GM18507 (cell line): ENCODE measurements around the gene RUNX1.

ENCODE experiments used
- DNase-seq: peaks from one replicate; pipeline ENCODE4 v3.0.0; 2011; ENCODE audit warnings: low read depth; ENCODE audit not compliant: insufficient read length; ENCODE audit errors: extremely low spot score
- FAIRE-seq: peaks from 2 replicates; lab custom pipeline; 2011; peaks lifted over from hg19 to GRCh38; lab: Jason Lieb, UNC

The RUNX1 gene

GRCh38 chr21:34793471-34793870 lies 255.6 kb downstream of the RUNX1 start:
- DNase-seq, result no peak
- FAIRE-seq, result no peak

GRCh38 chr21:34792504-34793089 lies 256.5 kb downstream of the RUNX1 start:
- DNase-seq, result no peak
- FAIRE-seq, result no peak

GRCh38 chr21:34791776-34792503 lies 257.2 kb downstream of the RUNX1 start:
- DNase-seq (no peak), FAIRE-seq (no peak)

GRCh38 chr21:34790834-34791233 lies 258.3 kb downstream of the RUNX1 start:
- no peak for DNase-seq
- no peak for FAIRE-seq

- DNase-seq (no peak), FAIRE-seq (no peak)
Observed at GRCh38 chr21:34790341-34790740, 258.8 kb downstream of the RUNX1 start.

- no peak for DNase-seq
- no peak for FAIRE-seq
Observed at GRCh38 chr21:34788879-34789278, 260.2 kb downstream of the RUNX1 start.

GRCh38 chr21:34783815-34784214 lies 265.3 kb downstream of the RUNX1 start:
- DNase-seq (no peak), FAIRE-seq (no peak)

- no peak for DNase-seq
- FAIRE-seq, result no peak
Observed at GRCh38 chr21:34782506-34783360, 266.4 kb downstream of the RUNX1 start.

GRCh38 chr21:34781526-34781925 lies 267.6 kb downstream of the RUNX1 start:
- FAIRE-seq, result no peak
- no peak for DNase-seq

- DNase-seq (no peak), FAIRE-seq (no peak)
Observed at GRCh38 chr21:34779860-34780259, 269.2 kb downstream of the RUNX1 start.

GRCh38 chr21:34775793-34776192 lies 273.3 kb downstream of the RUNX1 start:
- no peak for FAIRE-seq

GRCh38 chr21:34774750-34775149 lies 274.4 kb downstream of the RUNX1 start:
- no peak for FAIRE-seq
- DNase-seq, result no peak

More at GRCh38 chr21:34775793-34776192, 273.3 kb downstream of the RUNX1 start:
- no peak for DNase-seq

- DNase-seq, result no peak
- no peak for FAIRE-seq
Observed at GRCh38 chr21:34771512-34772028, 277.5 kb downstream of the RUNX1 start.

GRCh38 chr21:34770576-34770975 lies 278.5 kb downstream of the RUNX1 start:
- DNase-seq (no peak), FAIRE-seq (no peak)

- no peak for FAIRE-seq
- DNase-seq, result no peak
Observed at GRCh38 chr21:34768326-34768725, 280.8 kb downstream of the RUNX1 start.

- FAIRE-seq (no peak), DNase-seq (no peak)
Observed at GRCh38 chr21:34766862-34767261, 282.2 kb downstream of the RUNX1 start.

- DNase-seq (no peak), FAIRE-seq (no peak)
Observed at GRCh38 chr21:34765619-34766018, 283.5 kb downstream of the RUNX1 start.

- DNase-seq (no peak), FAIRE-seq (no peak)
Observed at GRCh38 chr21:34764715-34765284, 284.3 kb downstream of the RUNX1 start.

- DNase-seq (no peak), FAIRE-seq (no peak)
Observed at GRCh38 chr21:34762786-34763185, 286.3 kb downstream of the RUNX1 start.

- no peak for FAIRE-seq
- no peak for DNase-seq
Observed at GRCh38 chr21:34761758-34762330, 287.3 kb downstream of the RUNX1 start.
